ENCODE results near the gene LMO2.

Gene LMO2

DNA sequence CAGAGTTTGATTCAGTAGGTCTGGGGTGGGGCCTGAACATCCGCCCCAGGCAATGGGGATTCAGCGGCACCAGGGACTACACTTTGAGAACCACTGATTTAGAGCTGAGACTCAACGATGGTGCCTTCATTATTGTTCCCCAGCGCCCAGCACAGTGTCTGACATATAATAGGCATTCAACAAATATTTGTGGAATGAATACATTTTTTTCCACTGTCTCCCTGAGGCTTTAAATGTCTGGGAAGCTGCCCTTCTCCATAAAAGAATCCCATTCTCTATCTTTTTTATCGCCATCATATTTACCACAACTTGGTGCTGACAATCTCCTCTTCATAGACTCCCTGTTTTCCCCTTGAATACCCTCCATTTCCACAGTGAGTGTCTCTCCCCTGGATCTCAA is 23.6 kb upstream of the LMO2 start:
- DNase-seq (ENCODE audit: low read depth, low spot score) = no peak

DNA sequence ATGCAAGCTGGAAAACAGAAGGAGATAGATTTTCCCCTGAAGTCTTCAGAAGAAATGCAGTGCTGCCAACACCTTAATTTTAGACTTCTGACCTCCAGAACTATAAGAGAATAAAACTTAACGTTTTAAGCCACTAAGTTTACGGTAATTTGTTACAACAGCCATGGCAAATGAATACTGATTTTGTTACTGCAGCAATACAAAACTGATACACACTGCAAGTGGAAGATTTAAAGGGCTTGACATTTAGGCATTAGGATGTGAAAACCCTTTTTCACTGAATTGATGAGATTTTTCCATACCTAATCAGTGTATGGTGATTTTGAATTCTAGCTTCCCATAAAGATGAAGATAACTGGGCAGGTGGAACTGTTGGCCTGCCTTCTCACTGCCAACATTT is 22.1 kb upstream of the LMO2 start:
- no peak for DNase-seq (ENCODE audit: low read depth, low spot score)

DNA sequence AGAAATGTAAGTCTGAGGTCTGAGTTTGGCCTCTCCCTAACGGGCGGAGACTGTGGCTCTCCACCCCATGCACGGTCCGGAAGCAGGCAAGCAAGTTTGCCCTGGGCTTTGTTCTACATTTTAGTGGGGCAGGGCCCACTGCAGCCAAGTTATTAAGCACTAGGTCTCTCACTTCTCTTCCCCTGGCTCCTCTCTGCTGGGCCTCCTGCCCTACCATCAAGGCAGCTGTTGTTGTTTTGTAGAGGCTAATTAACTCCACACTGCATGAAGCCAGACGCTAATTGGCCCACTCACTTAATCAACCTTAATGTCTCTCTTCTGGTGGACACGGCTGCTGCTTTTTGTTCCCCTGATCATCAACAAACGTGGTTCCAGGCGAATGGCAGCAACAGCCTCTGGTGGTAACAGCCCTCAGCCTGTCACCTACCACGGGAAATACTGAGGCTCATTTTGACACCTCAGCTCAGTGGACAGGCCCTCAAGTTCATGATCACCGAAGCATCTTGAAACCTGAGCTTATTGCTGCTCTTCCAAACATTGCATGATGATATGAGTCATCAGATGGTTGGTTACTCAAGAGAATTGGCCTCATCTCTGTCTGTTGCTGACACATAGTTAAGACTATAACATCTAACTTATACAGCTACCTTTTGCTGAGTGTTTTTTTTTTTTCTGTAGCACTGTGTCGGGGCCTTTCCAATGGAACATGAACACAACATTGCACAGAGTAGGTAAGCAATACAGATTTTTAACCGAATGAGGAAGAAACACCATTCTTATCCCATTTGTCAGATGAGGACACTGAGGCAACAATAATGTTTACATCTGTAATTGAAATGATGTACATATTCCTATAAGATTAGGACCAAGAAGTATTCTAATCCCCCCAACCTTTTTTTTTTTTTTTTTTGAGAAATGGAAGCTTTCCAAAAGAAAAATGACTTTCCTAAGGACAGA is 20.8 kb upstream of the LMO2 start:
- no peak for DNase-seq (ENCODE audit: low read depth, low spot score)

DNA sequence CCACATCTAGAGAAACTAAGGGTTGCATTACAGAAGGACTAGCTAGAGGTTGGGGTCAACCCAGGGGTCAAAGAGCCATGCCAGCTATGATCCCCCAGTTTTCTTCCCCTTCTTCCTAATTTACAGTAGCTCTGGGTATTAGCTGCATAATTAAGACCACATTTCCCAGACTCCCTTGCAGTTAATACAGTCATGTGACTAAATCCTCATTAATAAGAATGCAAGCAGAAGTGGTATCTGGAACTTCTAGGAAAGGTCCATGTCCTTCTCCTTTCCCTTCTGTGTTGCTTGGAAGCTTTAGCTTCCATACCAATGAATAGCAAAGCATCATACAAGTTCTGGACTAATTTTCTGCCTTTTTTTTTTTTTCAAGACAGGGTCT is 19.1 kb upstream of the LMO2 start:
- no peak for DNase-seq (ENCODE audit: low read depth, low spot score)

DNA sequence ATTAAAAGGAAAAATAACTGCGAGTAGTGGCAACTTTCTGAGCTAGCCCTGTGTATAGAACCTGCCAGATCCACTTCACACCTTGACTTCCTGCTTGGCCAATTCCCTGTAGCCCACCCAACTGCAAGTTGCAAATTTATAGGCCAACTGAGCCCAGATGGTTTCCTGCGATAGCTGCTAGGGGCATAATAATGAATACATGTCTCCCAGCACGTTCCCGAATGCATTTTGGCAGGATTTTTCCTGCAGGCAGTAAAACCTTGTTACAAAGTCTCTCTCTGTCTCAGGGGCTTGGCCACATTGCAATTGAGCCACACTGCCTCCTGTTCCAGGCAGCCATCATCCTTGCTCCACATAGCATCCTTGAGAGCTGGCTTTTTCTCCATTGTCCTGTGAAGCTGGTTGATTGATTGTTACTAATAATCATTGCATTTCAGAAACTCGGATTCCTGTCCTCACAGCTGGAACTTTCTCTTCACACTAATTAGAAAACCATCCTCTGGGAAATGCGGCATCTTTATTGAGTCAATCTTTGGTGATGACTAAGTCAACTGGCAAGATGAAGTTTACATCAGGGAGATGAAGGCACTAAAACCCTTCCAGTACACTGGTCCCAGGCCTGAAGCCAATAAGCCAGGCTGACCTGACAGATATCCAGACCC is 18.6 kb upstream of the LMO2 start:
- DNase-seq (ENCODE audit: low read depth, low spot score) = no peak

DNA sequence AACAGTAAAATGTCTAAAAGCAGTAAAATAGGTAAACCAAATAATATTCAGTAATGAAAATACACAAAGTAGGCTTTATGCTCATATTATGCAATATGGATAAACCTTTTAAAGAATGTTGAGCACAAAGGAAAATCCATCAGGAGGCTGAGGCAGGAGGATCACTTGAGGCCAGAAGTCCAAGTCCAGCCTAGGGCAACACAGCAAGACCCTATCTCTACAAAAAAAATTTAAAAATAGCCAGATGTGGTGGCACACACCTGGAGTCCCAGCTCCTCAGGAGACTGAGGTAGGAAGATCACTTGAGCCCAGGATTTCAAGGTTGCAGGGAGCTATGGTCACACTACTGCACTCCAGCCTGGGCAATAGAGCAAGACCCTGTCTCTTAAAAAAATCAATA is 17.7 kb upstream of the LMO2 start:
- DNase-seq (ENCODE audit: low read depth, low spot score) = no peak

DNA sequence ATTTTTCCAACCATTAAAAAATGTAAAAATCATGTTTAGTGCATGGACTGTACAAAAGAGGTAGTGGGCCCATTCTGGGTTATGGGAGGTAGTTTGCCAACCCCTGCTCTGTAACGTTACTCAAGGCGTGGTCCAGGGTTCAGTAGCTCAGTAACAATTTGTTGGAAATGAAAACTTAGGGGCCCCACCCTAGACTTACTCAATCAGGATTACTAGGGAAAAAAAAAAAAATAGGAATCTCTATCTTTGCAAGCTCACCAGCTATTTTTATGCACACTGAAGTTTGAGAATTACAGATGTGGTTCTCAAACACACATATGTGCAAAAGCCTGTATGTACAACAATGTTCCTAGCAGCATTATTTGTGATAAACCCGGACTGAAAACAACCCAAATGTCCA is 17.3 kb upstream of the LMO2 start:
- no peak for DNase-seq (ENCODE audit: low read depth, low spot score)

DNA sequence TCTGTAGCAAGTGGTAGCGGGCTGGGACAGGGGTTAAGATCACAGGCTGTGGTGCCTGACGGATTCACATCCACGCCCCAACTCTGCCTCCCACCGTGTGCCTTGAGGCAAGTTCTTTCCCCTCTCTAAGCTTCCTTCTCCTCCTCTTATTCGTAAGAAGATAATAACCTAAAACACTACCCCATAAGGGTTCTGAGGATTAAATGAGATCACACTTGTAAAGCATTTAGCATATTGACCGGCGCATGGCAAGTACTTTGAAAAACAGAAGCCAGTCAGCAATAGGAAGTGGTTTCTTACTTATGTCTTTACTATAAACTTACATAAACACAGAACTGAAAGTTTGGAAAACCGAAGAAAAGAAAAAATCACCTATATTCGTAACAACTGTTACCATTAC is 15.5 kb upstream of the LMO2 start:
- no peak for DNase-seq (ENCODE audit: low read depth, low spot score)

DNA sequence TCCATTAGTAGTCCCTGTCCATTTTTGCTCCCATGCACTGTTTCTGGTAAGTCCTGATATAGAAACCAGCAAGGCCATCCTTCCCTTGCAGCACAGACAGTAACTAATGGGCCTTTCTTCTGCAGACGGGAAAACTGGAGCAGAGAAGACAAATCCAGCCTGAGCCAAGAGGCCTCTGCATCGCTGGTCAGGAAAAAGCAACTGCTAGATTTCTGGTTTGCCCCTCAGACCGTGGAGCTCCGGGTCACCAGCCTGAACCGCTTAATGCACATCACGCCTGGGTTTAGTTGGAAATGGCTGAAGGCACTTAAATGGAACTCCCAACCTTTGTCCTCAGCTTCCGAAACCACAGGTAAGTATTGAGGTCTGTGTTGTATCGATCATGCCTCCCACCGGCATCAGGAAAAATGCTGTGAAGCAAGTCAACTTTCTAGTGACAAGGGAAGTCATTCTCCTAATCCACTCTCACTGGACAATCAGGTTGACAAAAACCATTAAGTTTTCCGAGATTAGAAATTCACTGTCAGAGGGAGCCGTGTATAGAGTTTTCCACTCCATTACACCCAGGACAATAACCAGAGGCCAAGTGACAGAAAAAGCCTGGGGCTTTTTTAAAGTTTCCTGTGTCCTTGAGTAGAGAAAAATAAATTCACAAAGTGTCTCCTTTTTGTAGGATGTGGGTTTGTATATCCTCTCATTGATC is 14.8 kb upstream of the LMO2 start:
- no peak for DNase-seq (ENCODE audit: low read depth, low spot score)

DNA sequence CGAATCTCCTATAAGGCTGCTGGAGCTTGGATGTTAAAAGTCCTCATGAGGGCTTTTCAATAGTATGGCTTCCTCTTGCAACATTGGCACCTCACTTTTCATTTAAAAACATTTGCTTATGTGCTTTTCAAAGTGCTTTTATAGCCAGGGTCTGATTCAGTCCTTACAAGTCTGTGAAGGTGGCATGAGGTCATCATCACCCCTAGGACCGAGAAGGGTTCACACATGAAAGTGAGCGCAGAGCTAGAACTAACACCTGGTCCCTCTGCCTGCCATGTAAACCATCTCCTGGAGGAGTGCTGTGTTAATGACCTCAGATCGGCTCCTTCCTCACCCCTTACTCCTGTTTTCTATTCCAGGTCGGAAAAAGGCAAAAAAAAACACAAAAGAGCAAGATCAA is 12.2 kb upstream of the LMO2 start:
- no peak for DNase-seq (ENCODE audit: low read depth, low spot score)

DNA sequence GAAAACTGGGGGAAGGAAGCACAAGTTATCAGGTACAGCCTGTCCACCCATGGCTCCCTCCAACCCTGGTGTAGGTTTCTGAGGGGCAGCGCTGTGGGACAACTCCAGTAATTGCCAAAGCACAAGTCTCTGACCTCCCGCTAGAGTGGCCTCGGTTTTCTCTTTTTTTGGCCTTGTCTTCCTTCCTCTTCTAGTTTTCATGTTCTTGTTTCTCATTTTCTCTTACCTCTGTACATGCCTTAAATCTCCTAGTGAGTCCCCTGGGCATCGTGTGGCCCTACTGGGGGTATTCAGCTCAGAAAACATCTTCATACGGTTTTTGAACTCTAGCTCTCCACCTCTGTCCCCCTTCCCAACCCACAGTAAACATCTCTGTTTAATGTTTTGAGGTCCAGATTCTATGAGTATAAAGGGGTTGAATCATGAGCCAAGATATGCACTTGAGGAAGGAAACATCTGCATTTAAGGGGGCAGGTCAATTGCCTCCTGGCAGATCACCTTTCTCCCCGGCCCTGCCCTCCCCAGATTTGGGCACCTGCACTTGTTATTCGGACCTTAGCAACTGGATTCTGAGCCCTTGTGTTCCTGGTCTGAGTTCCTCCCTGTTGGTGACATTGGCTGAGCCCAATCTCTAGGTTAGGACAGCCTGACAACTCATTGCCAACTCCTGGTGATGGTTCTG is 8.4 kb upstream of the LMO2 start:
- no peak for DNase-seq (ENCODE audit: low read depth, low spot score)

DNA sequence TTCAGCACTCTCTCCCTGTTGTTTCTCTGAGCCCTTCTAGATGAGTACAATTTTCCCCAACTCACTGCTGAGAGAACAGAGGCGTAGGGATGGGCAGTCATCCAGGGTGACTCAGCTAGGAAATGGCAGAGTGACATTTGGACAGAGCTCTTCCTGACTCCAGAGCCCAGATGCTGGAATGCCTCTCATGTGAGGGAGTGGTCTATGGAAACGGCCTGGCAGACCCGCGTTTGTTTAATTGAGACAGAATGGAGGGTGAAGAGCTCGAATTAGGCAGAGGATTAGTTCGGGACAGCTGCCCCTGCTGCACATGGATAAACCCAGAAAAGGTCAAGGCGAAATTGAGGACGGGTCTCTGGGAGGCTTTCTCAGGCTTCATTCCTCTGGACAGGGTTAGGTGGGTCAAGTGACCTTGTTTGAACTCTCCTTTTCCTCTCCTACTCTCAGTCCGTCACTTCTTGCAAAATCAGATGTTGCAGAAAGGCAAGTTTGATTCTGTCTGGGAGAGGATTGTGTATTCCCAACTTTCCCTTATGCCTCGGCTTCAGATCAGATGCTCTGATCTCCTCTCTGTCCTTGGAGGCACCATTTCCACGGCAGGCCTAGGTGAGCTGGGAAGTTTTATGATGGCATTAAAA is 7.6 kb upstream of the LMO2 start:
- no peak for DNase-seq (ENCODE audit: low read depth, low spot score)

DNA sequence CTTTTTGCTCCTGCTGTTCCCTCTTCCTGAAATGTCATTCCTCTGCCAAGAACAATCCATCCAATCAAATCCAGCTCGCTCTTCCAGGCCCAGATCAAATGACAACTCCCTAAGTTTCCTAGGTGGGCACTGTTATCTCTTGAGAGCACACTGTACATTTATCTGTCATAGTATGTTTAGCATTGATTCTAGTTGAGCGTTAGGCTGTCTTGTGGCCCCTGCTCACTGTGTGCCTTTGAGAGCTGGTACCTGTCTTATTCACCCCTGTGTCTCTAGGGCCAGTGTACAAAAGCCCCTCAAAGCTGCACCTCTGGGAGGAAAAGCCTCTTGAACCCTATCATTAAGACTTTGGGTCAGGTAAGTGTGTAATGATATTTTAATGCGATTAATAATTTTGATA is 7.1 kb upstream of the LMO2 start:
- DNase-seq (ENCODE audit: low read depth, low spot score) = no peak

DNA sequence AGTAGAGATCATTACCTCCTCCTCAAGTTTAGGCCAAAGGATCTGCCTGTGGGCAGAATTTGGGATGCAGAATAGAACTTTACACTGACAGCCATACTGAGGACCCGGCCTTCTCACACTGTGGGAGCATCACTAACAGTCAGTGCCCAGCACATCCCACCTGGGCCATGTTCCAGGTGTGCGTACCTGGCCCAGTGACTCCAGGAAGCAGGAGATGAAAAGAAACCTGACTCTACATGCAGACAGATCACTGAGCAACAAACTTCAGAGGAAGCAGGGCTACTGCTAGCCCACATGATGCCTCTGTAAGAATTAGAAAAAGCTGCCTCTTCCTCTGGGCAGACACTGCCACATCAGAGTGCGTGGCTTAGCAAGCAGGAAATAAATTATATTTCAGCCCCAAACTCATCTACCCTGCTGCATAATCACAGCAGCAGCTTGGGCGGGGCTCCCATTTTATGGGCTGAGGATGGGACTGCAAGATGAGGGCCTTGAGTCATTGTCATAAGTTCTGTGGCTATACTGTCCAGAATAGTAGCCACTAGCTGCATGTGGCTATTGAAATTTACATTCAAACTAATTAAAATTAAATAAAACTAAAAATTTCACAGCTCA is 6.0 kb upstream of the LMO2 start:
- no peak for DNase-seq (ENCODE audit: low read depth, low spot score)

DNA sequence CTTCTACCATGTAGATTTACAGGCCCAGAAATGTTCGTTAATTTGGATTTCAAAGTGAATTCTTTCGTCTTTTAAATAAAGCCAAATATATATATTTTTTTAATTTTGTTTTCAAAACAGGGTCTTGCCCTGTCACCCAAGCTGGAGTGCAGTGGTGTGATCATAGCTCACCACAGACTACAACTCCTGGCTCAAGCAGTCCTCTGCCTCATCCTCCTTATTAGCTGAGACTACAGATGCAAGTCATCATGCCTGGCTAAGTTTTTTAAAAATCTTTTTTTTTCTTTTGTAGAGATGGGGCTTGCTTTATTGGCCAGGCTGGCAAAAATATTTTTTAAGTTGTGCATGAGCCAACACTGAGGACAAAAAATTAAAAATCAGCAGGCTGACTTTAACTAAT is 5.0 kb upstream of the LMO2 start:
- DNase-seq (ENCODE audit: low read depth, low spot score) = no peak

DNA sequence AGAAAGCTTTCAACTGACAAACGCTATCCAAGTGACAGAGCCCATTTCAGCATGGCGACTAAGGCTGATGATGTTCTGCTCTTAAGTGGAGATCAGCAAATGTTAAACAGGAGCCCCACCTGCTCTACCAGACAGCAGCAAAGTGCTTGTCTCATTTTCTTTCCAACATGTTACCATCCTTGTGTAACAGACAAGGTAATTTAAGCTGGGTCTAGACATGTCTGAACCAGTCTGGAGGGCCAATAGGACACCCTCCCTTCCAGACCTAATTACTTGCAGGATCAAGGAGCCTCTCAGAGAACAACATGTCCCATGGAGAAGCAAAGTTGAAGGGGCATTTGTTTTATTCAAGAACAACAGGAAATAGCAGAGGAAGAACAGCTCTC is 3.9 kb upstream of the LMO2 start:
- DNase-seq (ENCODE audit: low read depth, low spot score) = peak; percentile 50

DNA sequence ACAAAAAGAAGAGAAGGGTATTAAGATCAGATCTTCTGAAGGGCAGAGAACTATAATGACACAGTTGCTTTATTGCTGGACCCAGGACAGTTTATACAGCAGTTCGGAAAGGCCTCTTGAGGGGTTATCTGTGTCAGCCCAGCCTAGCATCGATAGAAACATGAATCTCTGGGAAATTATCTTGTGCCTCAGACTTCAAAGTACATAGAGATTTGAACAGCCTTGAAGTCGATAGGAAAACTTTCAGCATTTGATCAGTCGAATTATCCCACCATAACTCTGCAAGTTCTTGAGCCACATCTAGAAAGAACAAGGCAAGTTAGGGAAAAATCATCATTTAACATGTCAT is 2.5 kb upstream of the LMO2 start:
- no peak for DNase-seq (ENCODE audit: low read depth, low spot score)

DNA sequence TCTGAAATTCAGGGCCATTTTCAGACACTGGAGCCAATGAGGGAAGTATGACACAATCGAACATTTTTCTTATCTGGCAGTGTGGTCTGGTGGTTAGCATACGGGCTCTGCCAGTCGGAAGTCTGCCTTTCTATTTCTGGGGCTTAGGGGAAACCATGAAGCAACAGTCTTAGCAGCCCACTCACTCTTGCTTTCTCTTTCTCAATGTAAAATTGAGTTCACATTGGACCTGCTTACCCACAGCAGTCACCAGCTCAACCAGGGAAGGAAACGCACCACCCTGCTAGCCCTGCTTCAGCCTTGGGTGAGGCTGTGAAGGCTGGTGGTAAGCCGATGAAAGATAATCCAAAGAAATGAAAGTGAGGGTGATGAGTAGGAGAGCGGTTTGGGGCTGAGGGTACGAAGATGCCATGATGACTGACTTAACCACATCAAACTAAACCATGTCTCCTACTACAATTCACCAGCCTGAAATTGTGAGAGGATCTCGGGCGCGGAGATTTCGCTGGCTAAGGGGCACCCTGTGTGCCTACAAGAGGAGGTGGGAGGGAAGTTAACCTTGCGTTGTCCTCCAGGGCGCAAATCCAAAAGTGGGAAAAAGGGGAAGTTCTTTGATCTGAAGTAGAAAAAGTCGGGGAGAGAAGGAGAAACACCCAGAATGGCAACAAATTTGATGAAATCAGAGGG is 2.0 kb upstream of the LMO2 start:
- DNase-seq (ENCODE audit: low read depth, low spot score) = no peak

DNA sequence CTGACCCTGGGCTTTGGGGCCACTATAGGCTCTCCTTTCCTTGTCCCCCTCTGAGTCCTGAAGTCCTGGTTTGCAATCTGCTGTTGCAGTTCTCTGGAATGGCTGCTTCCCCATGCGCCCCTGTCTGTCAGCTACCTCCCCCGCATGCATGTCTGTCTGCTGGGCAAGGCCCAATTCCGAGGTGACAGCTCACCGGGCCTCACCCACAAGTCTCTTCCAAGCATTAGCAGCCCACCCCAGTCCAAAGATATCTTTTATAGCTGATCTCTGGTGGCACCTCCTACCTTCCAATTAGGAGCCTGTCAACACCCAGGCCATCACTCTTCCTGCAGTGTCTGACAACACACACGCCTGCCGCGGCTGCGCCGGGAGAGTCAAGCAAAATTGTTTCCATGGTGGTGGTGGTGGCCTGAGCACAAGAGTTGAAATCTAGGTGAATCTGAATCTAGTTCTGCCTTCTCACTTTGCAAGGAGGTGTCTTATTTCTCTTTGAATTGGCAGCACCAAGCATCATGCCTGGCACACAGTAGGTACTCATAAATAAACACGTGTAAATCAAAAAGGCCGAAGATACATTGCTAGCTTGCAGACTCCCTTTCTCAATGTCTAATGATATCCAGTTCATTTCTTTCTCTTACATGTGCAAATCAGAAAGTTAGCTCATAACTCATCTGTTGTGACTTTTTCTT is 1.2 kb upstream of the LMO2 start:
- no peak for DNase-seq (ENCODE audit: low read depth, low spot score)

DNA sequence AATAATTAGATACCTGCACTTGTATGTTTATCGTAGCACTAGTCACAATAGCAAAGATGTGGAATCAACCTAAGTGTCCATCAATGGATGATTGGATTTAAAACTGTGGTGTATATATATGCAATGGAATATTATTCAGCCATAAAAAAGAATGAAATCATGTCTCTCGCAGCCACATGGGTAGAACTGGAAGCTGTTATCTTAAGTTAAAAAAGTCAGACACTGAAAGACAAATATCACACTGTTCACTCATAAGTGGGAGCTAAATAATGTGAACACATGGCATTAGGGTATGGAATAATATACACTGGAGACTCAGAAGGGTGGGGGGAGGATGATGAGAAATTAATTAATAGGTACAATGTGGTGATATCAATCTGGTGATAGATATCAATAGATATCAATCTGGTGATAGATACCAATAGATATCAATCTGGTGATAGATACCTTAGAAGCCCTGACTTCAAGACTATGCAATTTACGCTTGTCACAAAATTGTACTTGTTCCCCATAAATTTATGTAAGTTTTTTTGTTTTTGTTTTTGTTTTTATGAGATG is 2.0 kb downstream of the LMO2 start:
- no peak for DNase-seq (ENCODE audit: low read depth, low spot score)

Data from smooth muscle cell of the brain vasculature (primary cell).